Measurements from ENCODE around the gene LRBA.

DNA sequence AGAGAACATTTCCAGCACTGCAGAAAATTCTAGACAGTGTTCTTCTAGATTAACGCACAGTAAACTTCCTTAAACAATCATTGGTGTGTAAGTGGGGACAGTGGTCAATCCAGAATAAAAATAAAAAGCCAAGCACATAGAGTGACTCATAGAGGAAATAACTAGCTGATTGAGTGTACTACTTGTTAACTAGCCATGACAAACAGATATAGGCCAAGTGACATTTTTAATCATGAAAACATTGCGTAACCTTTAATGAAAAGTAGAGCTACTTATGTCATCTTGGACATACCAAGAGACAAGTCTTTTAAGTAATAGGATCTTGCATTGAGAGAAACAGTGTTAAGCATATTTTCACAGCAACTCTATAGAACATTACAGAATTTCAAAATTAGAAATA, 667.0 kb downstream of the LRBA start:
- TF ChIP-seq BHLHE40 (IDR thresholded peaks at IDR 0.05; ENCODE audit: low read depth, low read length) = no peak
- TF ChIP-seq ZNF302 (CRISPR knock-in tag; IDR thresholded peaks at IDR 0.05) = no peak

Measured in A549 (cell line).